ENCODE results near the gene ZC3H4.
"Not testable (repeated sequence)": the region's sequence is repeated elsewhere in the genome, so short reads cannot be mapped to it uniquely, and the experiment has no call there.

Gene ZC3H4

GRCh38 chr19:47084879-47085439 lies 28.6 kb downstream of the ZC3H4 start:
- no peak overlapping the region for H3K4me3 ChIP-seq (ENCODE audit: low read depth, low read length)
- TF ChIP-seq CTCF (IDR thresholded peaks at IDR 0.05; ENCODE audit: low read depth, low read length, missing control alignments), result no peak
- no peak for DNase-seq (ENCODE audit: low read depth)

GRCh38 chr19:47082493-47082892 lies 31.1 kb downstream of the ZC3H4 start:
- H3K4me3 ChIP-seq (ENCODE audit: low read depth, low read length), result no peak overlapping the region
- TF ChIP-seq CTCF (IDR thresholded peaks at IDR 0.05; ENCODE audit: low read depth, low read length, missing control alignments), result no peak
- no peak for DNase-seq (ENCODE audit: low read depth)

- TF ChIP-seq CTCF (IDR thresholded peaks at IDR 0.05; ENCODE audit: low read depth, low read length, missing control alignments), result no peak
- no peak for DNase-seq (ENCODE audit: low read depth)
- no peak overlapping the region for H3K4me3 ChIP-seq (ENCODE audit: low read depth, low read length)
Measured at GRCh38 chr19:47081095-47081494, 32.5 kb downstream of the ZC3H4 start.

GRCh38 chr19:47078351-47078750 lies 35.2 kb downstream of the ZC3H4 start:
- not testable (repeated sequence) for H3K4me3 ChIP-seq (ENCODE audit: low read depth, low read length); DNase-seq (ENCODE audit: low read depth)

- no peak for TF ChIP-seq CTCF (IDR thresholded peaks at IDR 0.05; ENCODE audit: low read depth, low read length, missing control alignments)
- no peak for DNase-seq (ENCODE audit: low read depth)
- H3K4me3 ChIP-seq (ENCODE audit: low read depth, low read length), result no peak overlapping the region
Measured at GRCh38 chr19:47075941-47076340, 37.6 kb downstream of the ZC3H4 start.

- no peak for DNase-seq (ENCODE audit: low read depth)
- H3K4me3 ChIP-seq (ENCODE audit: low read depth, low read length), result no peak overlapping the region
- no peak for TF ChIP-seq CTCF (IDR thresholded peaks at IDR 0.05; ENCODE audit: low read depth, low read length, missing control alignments)
Measured at GRCh38 chr19:47075179-47075810, 38.3 kb downstream of the ZC3H4 start.

- no peak for TF ChIP-seq CTCF (IDR thresholded peaks at IDR 0.05; ENCODE audit: low read depth, low read length, missing control alignments)
- no peak for DNase-seq (ENCODE audit: low read depth)
- no peak overlapping the region for H3K4me3 ChIP-seq (ENCODE audit: low read depth, low read length)
Measured at GRCh38 chr19:47074621-47075020, 39.0 kb downstream of the ZC3H4 start.

Measured in GM12864 (cell line).